ENCODE measurements around the gene GALNT2. TPM values are rescaled to one million over a fixed set of nuclear protein-coding genes. Genes with fewer than 3 reads are reported as not detected.

The GALNT2 gene
- total RNA-seq, 1 experiment from 2014 or later: 42.8 TPM

DNA sequence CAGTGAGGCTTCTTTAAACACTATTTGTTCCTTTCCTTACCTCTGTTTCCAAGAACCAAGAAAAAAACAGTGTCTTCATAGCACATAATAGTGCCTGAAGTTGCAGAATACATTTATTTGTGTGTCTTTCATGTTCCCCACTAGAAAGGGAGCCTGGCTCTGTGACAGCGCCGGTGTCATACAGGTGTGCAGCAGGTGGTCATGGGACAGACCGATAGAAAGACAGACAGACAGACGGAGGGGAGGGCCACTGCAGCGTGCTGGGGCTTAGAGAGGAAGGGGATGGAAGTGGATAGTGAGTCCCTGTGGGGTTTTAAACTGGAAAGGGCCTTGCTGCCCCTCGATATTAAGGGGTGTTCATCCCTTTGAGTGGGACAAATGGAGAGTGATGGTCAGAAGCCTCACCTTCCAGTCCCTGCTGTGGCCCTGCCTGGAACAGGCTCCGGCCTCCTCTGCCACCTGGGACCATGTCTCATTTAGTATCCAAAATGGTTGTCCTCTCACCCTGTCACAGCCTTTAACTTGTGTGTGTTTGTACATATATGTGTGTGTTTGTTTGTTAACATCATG is 206.2 kb downstream of the GALNT2 start:
- in situ Hi-C loops (cut with HindIII; ENCODE audit: low sequenced_read_pairs): no loop called here
- DNase-seq (ENCODE audit: low spot score): no peak

DNA sequence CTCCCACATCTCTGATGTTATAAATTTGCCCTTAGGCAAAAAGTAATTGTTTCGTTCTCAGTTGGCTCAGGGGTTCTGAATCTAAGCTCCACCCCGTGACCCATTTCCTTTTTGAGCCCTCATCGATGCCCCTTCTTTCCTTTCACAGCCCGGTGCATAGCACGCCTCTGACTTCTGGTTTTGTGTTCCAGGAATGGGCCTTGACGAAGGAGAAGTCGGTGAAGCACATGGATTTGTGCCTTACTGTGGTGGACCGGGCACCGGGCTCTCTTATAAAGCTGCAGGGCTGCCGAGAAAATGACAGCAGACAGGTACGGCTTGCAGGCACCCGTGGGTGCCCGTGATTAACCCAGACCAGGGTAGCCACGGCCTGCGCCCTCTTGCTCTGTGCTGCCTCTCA is 207.2 kb downstream of the GALNT2 start:
- DNase-seq (ENCODE audit: low spot score): no peak
- in situ Hi-C loops (cut with HindIII; ENCODE audit: low sequenced_read_pairs): no loop called here

DNA sequence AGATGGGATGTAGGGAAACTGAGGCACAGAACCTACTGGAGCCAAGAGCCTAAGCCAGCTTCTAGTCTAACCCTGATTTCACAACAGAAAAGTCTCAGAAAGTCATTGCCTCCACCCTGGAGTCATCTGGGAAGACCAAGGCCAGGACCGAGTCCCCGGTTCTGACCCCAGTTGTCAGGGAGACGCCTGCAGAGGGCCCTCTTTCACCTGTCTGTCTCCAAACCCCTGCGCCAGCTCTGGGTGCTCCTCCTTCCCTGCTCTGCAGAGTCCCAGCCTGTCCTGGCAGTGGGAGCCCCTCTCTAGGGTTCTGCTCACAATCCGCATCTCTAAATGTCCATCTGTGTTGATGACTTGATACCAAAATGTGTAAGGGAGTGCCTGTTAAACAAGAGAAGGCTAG is 209.4 kb downstream of the GALNT2 start:
- in situ Hi-C loops (cut with HindIII; ENCODE audit: low sequenced_read_pairs): no loop called here
- no peak for DNase-seq (ENCODE audit: low spot score)

DNA sequence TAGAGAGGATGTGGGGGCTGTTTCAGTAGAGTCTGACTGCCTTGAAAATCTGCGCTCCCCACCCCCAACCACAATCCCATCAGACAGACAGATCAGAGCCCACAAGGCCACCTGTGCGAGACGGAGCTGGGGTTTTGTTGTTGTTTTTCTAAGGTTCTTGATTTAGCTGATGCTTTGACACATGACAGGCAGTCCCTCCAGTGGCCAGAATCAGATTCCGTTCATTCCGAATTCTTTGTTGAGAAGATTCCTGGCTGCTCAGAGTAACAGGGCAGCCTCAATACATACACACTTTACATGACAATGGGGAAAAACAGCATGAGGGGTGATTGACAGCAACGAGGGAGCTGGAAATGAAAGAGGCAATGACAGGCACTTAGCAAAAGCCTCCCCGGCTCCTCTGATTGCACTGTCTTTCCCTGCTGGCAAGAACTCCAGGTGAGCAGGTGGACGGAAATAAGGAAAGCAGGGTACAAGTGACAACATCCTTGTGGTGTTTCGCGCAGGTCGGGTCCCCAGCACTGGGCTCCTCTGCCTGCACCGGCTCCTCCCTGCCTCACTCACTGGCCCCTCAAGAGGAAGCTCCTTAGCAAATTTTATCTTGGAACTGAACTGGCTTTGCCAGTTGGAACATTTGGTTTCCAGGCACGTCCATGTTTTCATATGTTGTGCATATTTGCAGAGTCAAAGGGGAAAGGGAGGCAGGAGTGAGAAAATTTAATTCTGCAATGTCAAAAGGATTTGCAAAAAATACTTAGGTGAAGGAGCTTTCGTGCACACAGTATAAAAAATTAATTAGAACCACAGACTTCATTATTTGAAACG is 210.4 kb downstream of the GALNT2 start:
- in situ Hi-C loops (cut with HindIII; ENCODE audit: low sequenced_read_pairs): no loop called here
- DNase-seq (ENCODE audit: low spot score): peak; percentile 68

DNA sequence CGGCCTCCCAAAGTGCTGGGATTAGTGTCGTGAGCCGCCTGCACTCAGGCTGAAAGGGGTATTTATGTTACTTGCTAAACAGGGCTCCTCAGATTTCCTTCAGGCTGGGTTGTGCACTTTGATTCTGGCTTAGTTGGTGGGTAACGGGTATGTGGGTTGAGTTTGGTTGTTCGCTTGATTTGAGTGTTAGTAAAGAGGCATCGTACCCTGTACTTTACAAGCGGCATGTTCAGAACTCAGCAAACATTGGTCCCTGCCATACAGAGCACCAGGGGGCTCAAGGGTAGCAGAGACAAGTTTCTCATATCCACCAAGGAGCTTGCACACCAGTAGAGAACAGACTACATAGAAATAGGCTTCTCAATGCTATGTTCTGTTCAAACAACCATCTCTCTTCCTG is 211.3 kb downstream of the GALNT2 start:
- in situ Hi-C loops (cut with HindIII; ENCODE audit: low sequenced_read_pairs): no loop called here
- DNase-seq (ENCODE audit: low spot score): no peak

DNA sequence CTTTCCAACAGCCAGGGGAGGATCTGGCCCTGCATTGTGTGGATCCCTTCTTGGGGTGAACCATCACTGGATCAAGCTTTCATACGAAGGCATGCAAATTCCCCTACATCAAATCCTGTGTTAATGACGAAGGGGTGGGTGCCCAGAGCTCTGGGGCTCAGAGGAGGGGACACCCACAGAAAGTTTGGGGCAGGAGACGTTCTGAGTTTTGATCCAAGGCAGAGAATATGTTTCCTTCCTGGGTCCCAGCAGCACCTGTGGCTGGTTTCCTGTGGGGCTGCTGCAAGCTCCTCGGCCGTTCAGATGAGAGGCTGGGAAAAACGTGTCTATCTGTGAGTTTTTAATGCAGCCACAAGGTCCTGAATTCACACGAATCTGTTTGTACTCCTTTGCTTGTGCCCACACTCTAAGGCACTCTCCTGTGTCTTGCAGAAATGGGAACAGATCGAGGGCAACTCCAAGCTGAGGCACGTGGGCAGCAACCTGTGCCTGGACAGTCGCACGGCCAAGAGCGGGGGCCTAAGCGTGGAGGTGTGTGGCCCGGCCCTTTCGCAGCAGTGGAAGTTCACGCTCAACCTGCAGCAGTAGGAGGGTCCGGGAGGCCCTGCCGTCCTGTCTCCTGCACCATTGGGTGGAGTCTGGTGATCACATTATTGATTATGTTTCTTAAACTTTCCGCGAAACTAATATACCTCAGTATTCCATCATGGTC is 212.0 kb downstream of the GALNT2 start:
- DNase-seq (ENCODE audit: low spot score): no peak
- in situ Hi-C loops (cut with HindIII; ENCODE audit: low sequenced_read_pairs): no loop called here

DNA sequence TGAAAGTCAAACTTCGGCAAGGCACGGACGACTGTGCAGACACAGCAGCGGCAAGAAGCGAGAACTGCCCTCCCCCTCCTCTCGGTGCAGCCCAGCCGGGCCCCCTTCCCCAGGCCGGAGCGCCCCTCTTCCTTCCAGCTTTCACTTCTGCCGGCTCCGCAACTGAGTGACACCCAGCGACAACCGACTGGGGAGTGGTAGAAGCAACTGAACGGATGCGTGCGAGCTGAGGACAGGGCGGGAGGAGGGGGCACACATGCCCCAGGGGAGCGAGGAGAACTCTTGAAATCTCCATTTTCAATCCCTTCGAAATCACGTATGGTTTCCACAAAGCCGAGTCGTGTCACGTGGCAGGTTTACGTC is 212.5 kb downstream of the GALNT2 start:
- in situ Hi-C loops (cut with HindIII; ENCODE audit: low sequenced_read_pairs): no loop called here
- no peak for DNase-seq (ENCODE audit: low spot score)

DNA sequence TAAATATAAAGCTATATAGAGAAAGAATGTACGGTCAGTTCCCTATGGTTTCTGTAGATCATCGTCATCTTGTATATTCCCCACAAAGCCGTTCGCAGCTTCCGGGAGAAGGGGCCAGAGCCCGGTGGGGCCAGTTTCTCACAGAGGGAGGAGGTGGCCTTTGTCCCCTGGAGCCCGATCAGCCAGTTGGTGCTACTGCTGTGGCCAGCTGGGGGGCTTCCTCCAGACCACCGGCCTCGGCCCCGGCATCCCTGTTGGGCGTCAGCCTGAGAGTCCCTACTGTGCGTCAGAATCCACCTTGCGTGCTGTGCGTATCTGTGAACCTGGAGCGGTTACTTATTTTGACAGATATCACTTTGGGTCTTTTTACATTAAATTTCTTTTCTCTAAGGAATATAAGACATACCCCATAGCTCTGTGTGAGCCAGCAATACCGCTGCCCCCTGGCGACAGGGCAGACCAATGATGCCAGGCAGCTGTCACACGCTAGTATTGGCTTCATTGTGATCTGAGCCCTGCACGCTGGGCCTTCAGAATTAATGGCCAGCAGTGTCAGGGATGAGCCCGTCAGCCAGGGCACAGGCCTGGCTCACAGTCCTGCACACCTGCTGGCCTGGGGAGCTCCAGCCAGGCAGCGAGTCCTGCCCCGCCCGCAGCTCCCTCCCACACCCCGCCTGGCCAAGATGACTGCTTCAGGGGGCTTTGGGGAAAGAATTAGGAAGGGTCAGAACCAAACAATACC is 213.2 kb downstream of the GALNT2 start:
- DNase-seq (ENCODE audit: low spot score): peak; percentile 73
- in situ Hi-C loops (cut with HindIII; ENCODE audit: low sequenced_read_pairs): no loop called here

DNA sequence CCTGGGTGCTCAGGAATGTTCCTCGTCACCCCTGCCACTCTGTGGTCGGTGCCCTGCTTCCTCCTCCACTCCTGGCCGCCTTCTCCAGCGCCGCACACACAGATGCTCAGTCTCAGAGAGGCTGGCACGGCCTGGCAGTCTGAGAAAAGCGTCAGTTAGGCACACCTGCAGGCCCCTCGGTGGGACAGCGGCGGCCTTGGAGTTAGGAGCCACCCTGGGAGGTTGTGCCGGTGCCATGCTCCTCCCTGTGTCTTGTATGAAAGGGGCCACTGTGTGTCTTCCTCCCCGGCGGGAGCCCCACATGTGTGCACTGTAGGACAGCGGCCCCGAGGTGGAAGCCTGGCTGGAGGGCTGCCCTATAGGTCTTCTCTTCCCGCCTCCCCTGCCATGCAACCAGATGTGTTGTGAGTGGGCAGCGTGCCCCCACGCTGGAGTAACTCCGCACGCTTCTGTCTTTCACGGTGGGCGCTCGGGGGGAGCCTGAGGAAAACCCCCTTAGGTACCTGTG is 213.9 kb downstream of the GALNT2 start:
- in situ Hi-C loops (cut with HindIII; ENCODE audit: low sequenced_read_pairs): no loop called here
- no peak for DNase-seq (ENCODE audit: low spot score)

DNA sequence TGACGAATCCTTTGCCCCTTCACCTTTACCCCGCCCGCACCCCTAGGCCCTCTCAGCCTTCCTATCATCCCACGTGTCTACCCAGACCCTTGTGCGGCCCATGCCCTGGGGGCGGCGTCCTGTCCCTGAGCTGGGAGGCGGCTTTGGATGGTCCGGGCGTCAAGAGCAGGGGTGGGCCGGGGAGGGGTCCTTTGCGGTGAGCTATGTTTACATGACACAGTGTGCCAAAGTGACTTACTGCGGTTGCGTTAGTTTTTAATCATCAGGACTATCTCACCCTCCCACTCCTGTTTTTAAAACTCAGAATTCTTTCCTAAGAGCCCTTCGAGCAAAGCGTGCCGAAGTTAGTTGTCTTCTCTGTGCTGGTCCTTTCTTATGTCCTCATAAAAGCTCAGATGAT is 214.5 kb downstream of the GALNT2 start:
- no peak for DNase-seq (ENCODE audit: low spot score)
- in situ Hi-C loops (cut with HindIII; ENCODE audit: low sequenced_read_pairs): no loop called here

DNA sequence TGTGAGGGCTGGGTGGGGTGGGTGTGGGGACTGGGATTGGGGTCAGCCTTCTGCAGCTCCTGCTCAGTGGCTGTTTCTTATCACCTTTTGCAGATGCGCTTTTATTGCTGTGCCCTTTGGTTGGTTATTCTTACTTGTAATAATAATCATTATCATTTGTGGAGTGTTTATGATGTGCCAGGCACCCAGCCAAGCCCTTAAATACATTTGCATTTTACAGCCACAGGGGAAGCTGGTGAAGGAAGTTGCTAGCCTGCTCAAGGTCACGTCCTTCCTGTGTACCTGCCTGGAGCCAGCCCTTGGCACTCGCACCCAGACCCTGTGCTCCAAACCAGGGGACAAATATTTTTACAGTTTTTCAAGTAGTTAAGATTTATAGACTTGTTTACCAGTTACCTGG is 215.1 kb downstream of the GALNT2 start:
- DNase-seq (ENCODE audit: low spot score): no peak

DNA sequence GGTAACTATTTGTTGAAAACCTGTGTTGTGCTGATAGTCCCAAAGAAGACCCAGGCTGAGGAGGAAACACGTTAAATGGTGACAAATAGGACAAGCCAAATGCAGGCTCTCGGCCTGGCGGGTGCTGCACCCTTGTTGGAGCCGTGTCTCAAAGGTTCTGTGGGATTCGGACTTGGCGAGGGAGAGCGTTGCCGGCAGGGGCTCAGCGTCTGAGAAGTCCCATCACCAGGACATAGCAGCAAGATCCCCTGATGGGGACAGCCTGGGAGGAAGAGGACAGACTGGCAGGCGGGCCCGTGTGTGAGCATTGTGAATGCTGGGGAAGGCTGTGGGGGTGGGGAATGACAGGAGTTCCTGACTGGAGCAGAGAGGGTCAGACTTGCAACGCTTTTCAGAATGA is 216.6 kb downstream of the GALNT2 start:
- no peak for DNase-seq (ENCODE audit: low spot score)

More for the DNA sequence above, 215.1 kb downstream of the GALNT2 start:
- in situ Hi-C loops (cut with HindIII; ENCODE audit: low sequenced_read_pairs): no loop called here

DNA sequence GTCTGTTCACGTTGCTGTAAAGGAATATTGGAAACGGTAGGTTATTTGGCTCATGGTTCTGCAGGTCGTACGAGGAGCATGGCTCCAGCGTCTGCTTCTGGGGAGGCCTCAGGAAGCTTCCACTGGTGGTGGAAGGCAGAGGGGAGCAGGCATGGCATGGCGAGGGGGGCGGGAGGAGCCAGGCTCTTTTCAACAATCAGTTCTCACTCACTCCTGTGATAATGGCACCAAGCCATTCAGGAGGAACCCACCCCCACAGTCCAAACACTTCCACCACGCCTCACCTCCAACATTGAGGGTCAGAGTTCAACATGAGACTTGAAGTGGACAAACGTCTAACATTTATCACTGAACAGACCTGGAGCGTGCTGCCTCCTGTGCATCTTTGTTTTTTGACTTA is 217.9 kb downstream of the GALNT2 start:
- in situ Hi-C loops (cut with HindIII; ENCODE audit: low sequenced_read_pairs): no loop called here
- DNase-seq (ENCODE audit: low spot score): no peak

More for the DNA sequence above, 216.6 kb downstream of the GALNT2 start:
- in situ Hi-C loops (cut with HindIII; ENCODE audit: low sequenced_read_pairs): no loop called here

DNA sequence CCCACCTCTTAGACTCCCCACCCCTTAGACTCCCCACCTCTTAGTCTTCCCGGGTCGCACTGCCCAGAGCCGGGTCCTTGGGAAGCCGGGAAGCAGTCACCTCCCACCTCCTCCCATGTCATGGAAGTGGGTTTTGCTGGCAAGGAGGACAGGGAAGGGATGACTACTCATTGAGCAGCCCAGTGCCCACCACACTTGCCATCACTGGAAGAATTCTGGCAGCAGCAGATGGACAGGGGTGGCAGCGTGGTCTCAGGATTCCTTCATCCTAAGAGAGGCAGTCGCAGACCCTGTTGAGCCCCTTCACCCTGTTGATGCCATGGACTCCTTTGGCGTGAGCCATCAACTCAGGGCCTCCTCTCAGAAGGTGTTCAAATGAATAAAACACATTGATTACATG is 218.3 kb downstream of the GALNT2 start:
- in situ Hi-C loops (cut with HindIII; ENCODE audit: low sequenced_read_pairs): no loop called here
- no peak for DNase-seq (ENCODE audit: low spot score)

DNA sequence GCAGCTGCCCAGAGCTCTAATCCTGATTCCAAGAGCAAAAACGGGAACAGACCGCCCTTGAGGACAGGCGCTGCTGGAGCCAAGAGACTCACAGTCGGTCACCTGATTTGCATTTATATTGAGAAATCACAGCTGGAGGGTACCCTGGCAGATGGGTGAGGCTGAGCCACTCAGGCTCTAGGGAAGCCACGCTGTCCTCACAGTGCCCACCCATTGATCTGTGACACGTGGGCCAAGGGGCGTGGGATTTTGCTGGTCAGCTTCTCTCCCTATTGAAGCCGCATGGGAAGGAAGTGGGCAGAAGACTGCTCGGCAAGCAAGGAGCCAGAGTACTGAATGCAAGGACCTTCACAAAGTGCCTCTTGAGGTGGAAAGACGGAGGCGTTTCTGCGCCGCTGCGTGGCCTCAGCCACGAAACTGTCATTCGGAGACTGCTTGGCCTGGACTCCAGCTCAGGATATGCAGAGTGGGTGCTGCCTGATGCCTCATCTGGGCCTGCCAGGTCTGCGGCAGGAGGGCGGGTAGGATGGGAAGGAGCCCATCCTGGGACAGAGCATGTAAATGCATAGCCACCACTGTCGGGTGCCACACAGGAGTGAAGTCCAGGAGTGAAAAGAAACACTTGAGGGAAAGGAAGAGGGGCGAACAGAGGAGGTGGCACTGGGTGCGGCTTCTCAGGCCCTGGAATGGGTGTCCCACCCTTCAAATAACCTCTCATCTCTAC is 219.3 kb downstream of the GALNT2 start:
- in situ Hi-C loops (cut with HindIII; ENCODE audit: low sequenced_read_pairs): no loop called here
- DNase-seq (ENCODE audit: low spot score): no peak

DNA sequence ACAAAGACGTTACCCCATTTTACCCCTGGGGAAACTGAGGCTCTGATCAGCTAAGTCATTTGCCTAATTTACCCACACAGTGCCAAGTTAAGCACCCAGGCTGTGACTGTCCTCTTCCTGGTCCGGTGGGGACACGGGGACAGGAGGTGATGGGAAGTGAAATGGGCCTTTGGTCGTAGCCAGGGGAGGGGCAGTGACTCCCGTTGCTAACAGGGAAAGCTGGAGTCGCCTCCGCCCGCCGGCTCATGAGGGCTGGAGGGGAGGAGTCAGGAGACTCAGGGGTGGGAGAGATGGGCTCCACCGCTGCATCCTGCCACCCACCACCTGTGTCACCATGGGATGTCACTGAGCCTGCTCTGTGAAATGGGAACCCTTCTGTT is 219.8 kb downstream of the GALNT2 start:
- no peak for DNase-seq (ENCODE audit: low spot score)
- in situ Hi-C loops (cut with HindIII; ENCODE audit: low sequenced_read_pairs): no loop called here

DNA sequence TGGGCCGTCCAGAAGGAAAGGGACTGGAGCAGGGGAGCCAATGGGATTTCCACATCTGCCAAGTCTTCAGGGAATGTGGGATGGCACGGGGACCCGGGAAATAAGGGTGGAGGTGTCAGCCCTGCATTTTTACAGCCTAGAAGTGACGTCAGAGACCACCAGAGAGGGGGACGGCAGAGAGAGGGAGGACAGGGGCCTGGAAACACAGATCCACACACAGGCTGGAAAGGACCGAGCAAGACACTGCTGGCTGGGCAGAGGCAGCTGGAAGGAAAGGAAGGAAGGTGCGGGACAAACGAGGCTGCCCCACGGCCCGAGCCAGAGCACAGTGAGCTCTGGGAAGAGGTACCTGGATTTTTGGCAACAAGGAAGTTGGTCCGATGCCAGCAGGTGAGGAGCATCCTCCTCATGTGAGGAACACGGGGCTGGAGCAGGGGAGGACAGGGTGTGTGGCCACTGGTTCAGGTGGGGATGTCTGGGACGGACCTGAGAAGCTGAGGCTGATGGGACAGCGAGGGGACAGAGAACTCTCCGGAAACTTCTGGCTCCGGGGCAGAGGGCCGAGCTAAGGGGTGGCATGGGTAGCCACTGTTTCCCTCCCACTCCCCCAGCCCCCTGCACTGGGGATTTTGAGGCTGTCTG is 220.8 kb downstream of the GALNT2 start:
- in situ Hi-C loops (cut with HindIII; ENCODE audit: low sequenced_read_pairs): no loop called here
- no peak for DNase-seq (ENCODE audit: low spot score)

DNA sequence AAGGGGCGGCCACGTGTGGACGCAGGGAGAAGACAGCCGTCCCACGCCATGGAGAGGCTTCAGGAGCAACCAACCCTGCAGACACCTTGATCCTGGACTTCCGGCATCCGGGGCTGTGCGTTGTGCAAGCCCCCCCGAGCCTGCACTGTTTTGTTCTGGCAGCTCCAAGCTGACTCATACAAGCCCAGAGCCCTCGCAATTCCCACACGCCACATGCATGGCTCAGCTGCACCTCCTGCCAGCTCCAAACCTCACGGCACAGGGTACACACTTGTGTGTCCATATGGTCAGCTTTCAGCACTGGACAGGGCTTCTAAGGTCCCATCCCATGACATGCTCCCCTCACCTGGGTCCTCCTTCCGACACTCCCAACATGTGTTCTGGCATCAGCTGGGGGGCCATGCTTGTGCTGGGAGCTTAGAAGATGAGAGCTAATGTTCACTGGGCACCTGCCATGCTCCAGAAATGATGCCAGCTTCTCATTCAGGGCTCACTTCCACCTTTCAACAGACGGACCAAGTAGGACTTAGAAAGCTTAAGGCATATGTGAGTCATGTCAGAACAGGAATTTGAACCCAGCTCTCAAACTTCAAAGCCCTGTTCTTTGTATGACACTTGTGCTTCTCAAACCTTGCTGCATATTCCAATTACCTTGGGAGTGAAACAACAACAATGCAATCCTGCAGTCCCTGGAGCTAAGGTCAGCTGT is 221.8 kb downstream of the GALNT2 start:
- peak; percentile 38 for DNase-seq (ENCODE audit: low spot score)
- in situ Hi-C loops (cut with HindIII; ENCODE audit: low sequenced_read_pairs): no loop called here

Measured in G401 (cell line).